Spleen (tissue), 11 donors: Measurements from ENCODE around the gene TMEM232. TPM values are rescaled to one million over a fixed set of nuclear protein-coding genes. Genes with fewer than 3 reads are reported as not detected.

ENCODE experiments used
- DNase-seq: peaks from one replicate; pipeline ENCODE4 v3.0.0-alpha.2; 2020
- H3K27ac ChIP-seq, 8 donors: fragments of 200-600 bp; sonication (generic) in 7 of 8; 1 replicate in 4 of 8; 2 replicates in 4 of 8; pipeline versions ENCODE4 v1.5.0 to v1.8.0; 2016 to 2021; ENCODE audit warnings: inconsistent platforms in 4 of 8, mild to moderate bottlenecking in 4 of 8, moderate library complexity in 1 of 8
- H3K27me3 ChIP-seq, 7 donors: fragments of 200-600 bp; sonication (generic) in 6 of 7; replicated peaks in 1 of 7; 1 replicate in 4 of 7; 2 replicates in 3 of 7; pipeline versions ENCODE4 v1.5.0 to v1.8.0; 2016 to 2021; ENCODE audit warnings: inconsistent platforms in 3 of 7, mild to moderate bottlenecking in 1 of 7
- H3K36me3 ChIP-seq, 6 donors: fragments of 200-600 bp; sonication (generic) in 5 of 6; 1 replicate in 4 of 6; 2 replicates in 2 of 6; pipeline versions ENCODE4 v1.5.0 to v1.8.0; 2016 to 2021; ENCODE audit warnings: inconsistent platforms in 2 of 6
- H3K4me1 ChIP-seq, 6 donors: fragments of 200-600 bp; sonication (generic) in 5 of 6; 1 replicate in 3 of 6; 2 replicates in 3 of 6; pipeline versions ENCODE4 v1.5.0 to v1.8.0; 2016 to 2021; ENCODE audit warnings: inconsistent platforms in 3 of 6
- H3K4me3 ChIP-seq, 8 donors: fragments of 200-600 bp; sonication (generic) in 7 of 8; 1 replicate in 4 of 8; 2 replicates in 4 of 8; pipeline versions ENCODE4 v1.5.0 to v1.8.0; 2016 to 2021; ENCODE audit warnings: inconsistent platforms in 4 of 8, mild to moderate bottlenecking in 4 of 8, moderate library complexity in 2 of 8
- H3K9me3 ChIP-seq, 8 donors: fragments of 200-600 bp; sonication (generic) in 7 of 8; 1 replicate in 4 of 8; 2 replicates in 4 of 8; pipeline versions ENCODE4 v1.5.0 to v1.8.0; 2016 to 2021; ENCODE audit warnings: inconsistent platforms in 4 of 8
- CTCF ChIP-seq, 11 experiments: fragments of 200-600 bp in 7 of 11; fragments of 450-650 bp in 4 of 11; sonication (generic) in 4 of 11; IDR thresholded peaks in 8 of 11; conservative IDR thresholded peaks in 3 of 11; 1 replicate in 7 of 11; 2 replicates in 4 of 11; pipeline versions ENCODE4 v1.4.0 to v1.8.0; 2016 to 2021; ENCODE audit warnings: antibody characterized with exemption in 11 of 11, inconsistent platforms in 4 of 11, mild to moderate bottlenecking in 1 of 11
- POLR2A ChIP-seq, 3 donors: fragments of 450-650 bp; IDR thresholded peaks; one replicate each; pipeline ENCODE4 v1.5.1; 2017; ENCODE audit warnings: antibody characterized with exemption in 3 of 3, mild to moderate bottlenecking in 1 of 3
- POLR2AphosphoS5 ChIP-seq, 3 donors: sonication (generic); formaldehyde crosslinking; IDR thresholded peaks; one replicate each; pipeline ENCODE4 v1.5.1; 2017; ENCODE audit warnings: antibody characterized with exemption in 3 of 3
- WGBS, 5 donors: extraction: QIAGEN DNeasy Blood & Tissue Kit in 3 of 5; methylation state at CpG; one replicate each; pipeline versions ENCODE4 v1.1.5 to v1.1.7; 2013 to 2018; 5-methylcytosine and 5-hydroxymethylcytosine counted together
- intact Hi-C: fragments of 100-400 bp; cut with DNase I; formaldehyde crosslinking; loops from one replicate; pipeline ENCODE4 v1.15.0; 2023; ENCODE audit warnings: low total_unique reads
- polyA plus RNA-seq, 3 donors: library from polyadenylated mRNA; stranded (reverse); fragments of 200-250 nt; gene quantifications; one replicate each; pipeline ENCODE4 v1.2.1, GENCODE V29; 2013
- total RNA-seq, 7 donors: library from RNA; depleted of rRNA in 3 of 7; stranded (reverse); fragments of >200 nt in 3 of 7; fragmentation: NEBNext Ultra II Directional in 4 of 7; extraction: Animal tissue kit (Norgen Biotek cat#: 25700) in 4 of 7; gene quantifications; one replicate each; pipeline versions ENCODE4 v1.1.0 to v1.2.1, GENCODE V29; 2016 to 2021
- donor health status: healthy with polysubstance abuse.
- donor health status: DM: no; HTN: no; CAD: no; lungs with moderate emphysema.
- donor health status: DM: no; HTN: no; CAD: no.
- donor health status: Bipolar disorder and iron deficiency.
- donor health status: healthy.
- donor health status: DM: no; HTN: no; CAD: no.
- donor health status: DM: yes; HTN: yes; CAD: no.

Gene TMEM232
- total and polyA plus RNA-seq, 10 donors: 0.11 to 4.3 (median 2.6) TPM

GRCh38 chr5:110716247-110717245 lies 9.9 kb downstream of the TMEM232 start:
- no peaks in the 10 kb centered on the region for H3K9me3 ChIP-seq
- no peak overlapping the region for H3K4me3 ChIP-seq
- WGBS, 5 donors: 69 to 93% (median 87%) methylated on average over 5 of the region's 5 CpGs
- TF ChIP-seq POLR2AphosphoS5 (IDR thresholded peaks at IDR 0.05): no peak
- no peak for TF ChIP-seq CTCF (IDR thresholded peaks at IDR 0.05 in 8 of 11, conservative IDR thresholded peaks at IDR 0.05 in 3 of 11)
- no peak for TF ChIP-seq POLR2A (IDR thresholded peaks at IDR 0.05)
- intact Hi-C loops: no loop called here
- H3K4me1 ChIP-seq: no peaks in the 10 kb centered on the region
- no peaks in the 10 kb centered on the region for H3K36me3 ChIP-seq
- no peak for DNase-seq
- H3K27ac ChIP-seq: no peak overlapping the region
- peaks cover 0 to 3% (median 0%) of the 10 kb centered on the region in 7 donors for H3K27me3 ChIP-seq

DNA sequence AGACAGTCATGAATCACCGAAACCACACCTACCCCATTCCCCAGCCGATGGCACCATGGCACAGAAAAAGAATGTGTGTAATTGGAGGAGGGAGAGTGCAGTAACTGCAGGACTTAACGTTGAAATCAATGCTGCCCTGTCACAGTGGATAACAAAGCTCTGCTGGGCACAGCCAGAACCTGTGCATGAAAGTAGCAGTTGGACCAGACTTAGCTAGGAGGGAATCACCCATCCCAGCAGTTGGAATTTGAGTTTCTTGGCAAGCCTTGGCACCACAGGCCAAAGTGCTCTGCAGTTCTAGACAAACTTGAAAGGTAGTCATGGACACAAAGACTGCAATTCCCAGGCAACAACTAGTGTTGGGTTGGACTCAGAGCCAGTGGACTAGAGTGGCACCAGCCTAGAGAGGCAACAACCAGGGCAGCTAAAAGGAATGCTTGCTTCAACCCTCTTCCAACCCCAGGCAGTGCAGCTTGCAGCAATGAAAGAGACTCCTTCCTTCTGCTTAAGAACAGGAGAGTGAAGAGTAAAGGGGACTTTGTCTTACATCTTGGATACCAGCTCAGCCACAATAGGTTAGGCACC lies 19.1 kb downstream of the TMEM232 start:
- Histone ChIP-seq H3K9me3 (no peaks in the 10 kb centered on the region), H3K27me3 (no peaks in the 10 kb centered on the region), H3K27ac (no peak overlapping the region), H3K36me3 (no peaks in the 10 kb centered on the region), H3K4me3 (no peak overlapping the region), H3K4me1 (no peaks in the 10 kb centered on the region)
- no peak for TF ChIP-seq CTCF (IDR thresholded peaks at IDR 0.05 in 8 of 11, conservative IDR thresholded peaks at IDR 0.05 in 3 of 11)
- no peak for TF ChIP-seq POLR2A (IDR thresholded peaks at IDR 0.05)
- no peak for TF ChIP-seq POLR2AphosphoS5 (IDR thresholded peaks at IDR 0.05)
- intact Hi-C loops: no loop called here
- 64 to 78% (median 73%) methylated on average over 3 of the region's 3 CpGs for WGBS, 5 donors
- DNase-seq: no peak

DNA sequence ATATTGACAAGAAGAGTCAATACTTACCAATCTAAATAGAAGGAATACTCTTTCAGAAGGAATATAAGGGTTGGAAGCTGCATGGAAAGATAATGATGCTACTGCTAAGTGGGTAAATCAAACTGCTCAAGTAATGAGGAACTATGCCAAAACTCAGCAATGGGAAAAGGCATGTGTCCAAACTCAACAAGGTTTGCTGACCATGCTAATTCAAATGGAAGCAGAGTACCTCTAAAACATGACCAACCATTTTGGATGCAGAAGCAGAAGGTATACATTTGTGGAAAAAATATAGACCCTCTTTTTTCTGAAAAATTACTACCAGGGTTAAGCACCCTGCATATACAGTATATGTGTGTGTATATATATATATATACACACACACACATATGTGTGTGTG lies 21.1 kb downstream of the TMEM232 start:
- intact Hi-C loops: no loop called here
- Histone ChIP-seq H3K27me3 (no peaks in the 10 kb centered on the region), H3K27ac (no peak overlapping the region), H3K36me3 (no peaks in the 10 kb centered on the region), H3K4me1 (no peaks in the 10 kb centered on the region), H3K4me3 (no peak overlapping the region), H3K9me3 (no peaks in the 10 kb centered on the region)
- TF ChIP-seq POLR2AphosphoS5 (IDR thresholded peaks at IDR 0.05): no peak
- TF ChIP-seq CTCF (IDR thresholded peaks at IDR 0.05 in 8 of 11, conservative IDR thresholded peaks at IDR 0.05 in 3 of 11): no peak
- no peak for TF ChIP-seq POLR2A (IDR thresholded peaks at IDR 0.05)
- DNase-seq: no peak

- intact Hi-C loops: no loop called here
- 64 to 81% (median 65%) methylated on average over 2 of the region's 2 CpGs for WGBS, 5 donors
- Histone ChIP-seq H3K4me3 (no peak overlapping the region), H3K9me3 (no peaks in the 10 kb centered on the region), H3K4me1 (no peaks in the 10 kb centered on the region), H3K27ac (no peak overlapping the region), H3K36me3 (no peaks in the 10 kb centered on the region), H3K27me3 (no peaks in the 10 kb centered on the region)
- no peak for TF ChIP-seq POLR2A (IDR thresholded peaks at IDR 0.05)
- TF ChIP-seq CTCF (IDR thresholded peaks at IDR 0.05 in 8 of 11, conservative IDR thresholded peaks at IDR 0.05 in 3 of 11): no peak
- TF ChIP-seq POLR2AphosphoS5 (IDR thresholded peaks at IDR 0.05): no peak
- no peak for DNase-seq
These were observed 23.0 kb downstream of the TMEM232 start for GRCh38 chr5:110703481-110703880.
